ENCODE results near the gene CDNF. TPM values are rescaled to one million over a fixed set of nuclear protein-coding genes. Genes with fewer than 3 reads are reported as not detected.
A peak's percentile ranks its signal among the peaks of the same experiment; 100 is the strongest.
"Not testable (repeated sequence)": the region's sequence is repeated elsewhere in the genome, so short reads cannot be mapped to it uniquely, and the experiment has no call there.

CDNF gene
- polyA plus RNA-seq, 1 donor (not counting 4 experiments of a cell fraction or from before 2014, with no cell fraction given): 1.4 TPM

DNA sequence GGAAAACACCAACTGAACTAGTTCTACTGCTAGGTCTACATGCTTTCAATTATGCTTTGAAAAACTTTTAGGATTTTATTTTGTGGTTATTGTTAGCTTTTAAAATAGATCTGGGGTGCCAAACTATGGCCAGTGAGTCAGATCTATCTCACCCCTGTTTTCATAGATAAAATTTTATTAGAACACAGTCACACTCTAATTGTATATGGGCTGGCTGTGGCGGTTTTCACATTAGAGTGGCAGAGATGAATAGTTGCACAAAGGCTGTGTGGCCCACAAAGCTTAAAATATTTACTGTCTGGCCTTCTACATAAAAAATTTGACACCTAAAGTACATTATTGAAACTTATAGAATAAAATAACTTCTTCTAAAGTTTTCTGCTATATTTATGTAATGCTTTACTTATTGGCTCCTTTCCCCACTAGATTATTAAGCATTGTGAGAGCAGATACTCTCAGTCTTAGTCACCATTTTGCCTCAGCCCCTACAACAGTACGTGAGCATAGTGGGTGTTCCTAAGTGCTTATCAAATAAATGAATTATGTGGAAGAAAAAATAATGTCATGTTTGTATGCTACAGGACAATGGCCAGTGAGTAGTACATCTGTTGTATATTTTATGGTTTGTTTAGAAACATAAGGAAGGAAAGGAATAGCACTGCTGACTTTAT is 35.4 kb upstream of the CDNF start:
- Histone ChIP-seq H3K27me3 (ENCODE audit: control insufficient read depth, extremely low read depth, insufficient read depth, low read length) (no peaks in the 10 kb centered on the region), H3K4me3 (ENCODE audit: control insufficient read depth in 2 of 3, extremely low read depth in 1 of 3, insufficient read depth in 2 of 3, low read depth in 1 of 3, low read length in 3 of 3) (peak overlapping the region in 1 of 3 experiments; percentile 12), H3K4me1 (ENCODE audit: control insufficient read depth, extremely low read depth, insufficient read depth, low read length) (peaks cover 28% of the 10 kb centered on the region), H2AFZ (ENCODE audit: control insufficient read depth, low read length) (no peak overlapping the region), H3K9ac (ENCODE audit: control insufficient read depth, extremely low read depth, insufficient read depth, low read length) (no peak overlapping the region), H4K20me1 (ENCODE audit: control insufficient read depth, extremely low read depth, insufficient read depth, low read length) (no peaks in the 10 kb centered on the region), H3K27ac (ENCODE audit: control insufficient read depth, insufficient read depth, low read length) (peak overlapping the region; percentile 17), H3K9me3 (ENCODE audit: control insufficient read depth, low read depth, low read length) (no peaks in the 10 kb centered on the region), H3K79me2 (ENCODE audit: control insufficient read depth, insufficient read depth, low read length) (peaks cover 26% of the 10 kb centered on the region), H3K9me1 (ENCODE audit: control insufficient read depth, extremely low read depth, insufficient read depth, low read length) (no peaks in the 10 kb centered on the region), H3K4me2 (ENCODE audit: control insufficient read depth, extremely low read depth, insufficient read depth, low read depth, low read length) (peak overlapping the region; percentile 2), H3K36me3 (ENCODE audit: control insufficient read depth in 2 of 2, extremely low read depth in 1 of 2, insufficient read depth in 2 of 2, low read length in 2 of 2) (peaks cover 2 to 11% of the 10 kb centered on the region in 2 experiments)
- dilution Hi-C loops (cut with MboI; ENCODE audit: extremely low pct_ligation_motif_present, low sequenced_read_pairs): no loop called here
- no peak for TF ChIP-seq EZH2 (IDR thresholded peaks at IDR 0.05; ENCODE audit: low read length)
- DNase-seq (ENCODE audit: low read depth, low spot score) (no peak), FAIRE-seq (peak; percentile 75)

DNA sequence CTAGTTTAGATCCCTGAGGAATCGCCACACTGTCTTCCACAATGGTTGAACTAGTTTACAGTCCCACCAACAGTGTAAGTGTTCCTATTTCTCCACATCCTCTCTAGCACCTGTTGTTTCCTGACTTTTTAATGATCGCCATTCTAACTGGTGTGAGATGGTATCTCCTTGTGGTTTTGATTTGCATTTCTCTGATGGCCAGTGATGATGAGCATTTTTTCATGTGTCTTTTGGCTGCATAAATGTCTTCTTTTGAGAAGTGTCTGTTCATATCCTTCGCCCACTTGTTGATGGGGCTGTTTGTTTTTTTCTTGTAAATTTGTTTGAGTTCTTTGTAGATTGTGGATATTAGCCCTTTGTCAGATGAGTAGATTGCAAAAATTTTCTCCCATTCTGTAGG is 27.0 kb upstream of the CDNF start:
- dilution Hi-C loops (cut with MboI; ENCODE audit: extremely low pct_ligation_motif_present, low sequenced_read_pairs); H3K27ac ChIP-seq (ENCODE audit: control insufficient read depth, insufficient read depth, low read length): not testable (repeated sequence)

GRCh38 chr10:14864466-14864865 is 26.6 kb upstream of the CDNF start:
- H3K79me2 ChIP-seq (ENCODE audit: control insufficient read depth, insufficient read depth, low read length); H3K9me1 ChIP-seq (ENCODE audit: control insufficient read depth, extremely low read depth, insufficient read depth, low read length); H3K4me1 ChIP-seq (ENCODE audit: control insufficient read depth, extremely low read depth, insufficient read depth, low read length); H4K20me1 ChIP-seq (ENCODE audit: control insufficient read depth, extremely low read depth, insufficient read depth, low read length); H3K4me2 ChIP-seq (ENCODE audit: control insufficient read depth, extremely low read depth, insufficient read depth, low read depth, low read length); H3K27ac ChIP-seq (ENCODE audit: control insufficient read depth, insufficient read depth, low read length); dilution Hi-C loops (cut with MboI; ENCODE audit: extremely low pct_ligation_motif_present, low sequenced_read_pairs); H3K9ac ChIP-seq (ENCODE audit: control insufficient read depth, extremely low read depth, insufficient read depth, low read length); H2AFZ ChIP-seq (ENCODE audit: control insufficient read depth, low read length); H3K4me3 ChIP-seq (ENCODE audit: control insufficient read depth in 2 of 3, extremely low read depth in 1 of 3, insufficient read depth in 2 of 3, low read depth in 1 of 3, low read length in 3 of 3); FAIRE-seq; DNase-seq (ENCODE audit: low read depth, low spot score); H3K9me3 ChIP-seq (ENCODE audit: control insufficient read depth, low read depth, low read length); H3K27me3 ChIP-seq (ENCODE audit: control insufficient read depth, extremely low read depth, insufficient read depth, low read length): not testable (repeated sequence)
- peaks cover 9 to 11% of the 10 kb centered on the region in 2 experiments for H3K36me3 ChIP-seq (ENCODE audit: control insufficient read depth in 2 of 2, extremely low read depth in 1 of 2, insufficient read depth in 2 of 2, low read length in 2 of 2)

More for the DNA sequence above, 27.0 kb upstream of the CDNF start:
- H3K9me1 ChIP-seq (ENCODE audit: control insufficient read depth, extremely low read depth, insufficient read depth, low read length); FAIRE-seq; H3K4me2 ChIP-seq (ENCODE audit: control insufficient read depth, extremely low read depth, insufficient read depth, low read depth, low read length); H2AFZ ChIP-seq (ENCODE audit: control insufficient read depth, low read length); H3K9ac ChIP-seq (ENCODE audit: control insufficient read depth, extremely low read depth, insufficient read depth, low read length); H3K79me2 ChIP-seq (ENCODE audit: control insufficient read depth, insufficient read depth, low read length); DNase-seq (ENCODE audit: low read depth, low spot score); H4K20me1 ChIP-seq (ENCODE audit: control insufficient read depth, extremely low read depth, insufficient read depth, low read length); H3K4me3 ChIP-seq (ENCODE audit: control insufficient read depth in 2 of 3, extremely low read depth in 1 of 3, insufficient read depth in 2 of 3, low read depth in 1 of 3, low read length in 3 of 3); H3K27me3 ChIP-seq (ENCODE audit: control insufficient read depth, extremely low read depth, insufficient read depth, low read length); H3K9me3 ChIP-seq (ENCODE audit: control insufficient read depth, low read depth, low read length); H3K4me1 ChIP-seq (ENCODE audit: control insufficient read depth, extremely low read depth, insufficient read depth, low read length): not testable (repeated sequence)
- peaks cover 9 to 11% of the 10 kb centered on the region in 2 experiments for H3K36me3 ChIP-seq (ENCODE audit: control insufficient read depth in 2 of 2, extremely low read depth in 1 of 2, insufficient read depth in 2 of 2, low read length in 2 of 2)
